IMR-90 (cell line): ENCODE results near the gene DLL4. TPM values are rescaled to one million over a fixed set of nuclear protein-coding genes. Genes with fewer than 3 reads are reported as not detected.

ENCODE experiments used
- ATAC-seq: fragments of 200-7000 bp; cut with Tn5 transposase; 2 replicates; pipeline ENCODE4 v1.9.1; 2020; ENCODE audit warnings: low read depth, mild to moderate bottlenecking, moderate library complexity
- BruUV-seq: library from RNA; stranded (reverse); fragments of 400-500 nt; replicated peaks from 2 replicates; lab custom pipeline; 2021; lab: Mats Ljungman, UMichigan
- CTCF ChIA-PET: fragments of 300-600 bp; formaldehyde crosslinking; extraction: SDS; loops from one replicate; lab custom pipeline; 2021; ENCODE audit warnings: antibody characterized with exemption; lab: Yijun Ruan, JAX
- POLR2A ChIA-PET: fragments of 300-600 bp; sonication (Branson Sonifier 250); formaldehyde crosslinking; loops from one replicate; lab custom pipeline; 2022; ENCODE audit warnings: antibody characterized with exemption; ENCODE audit not compliant: unreplicated experiment; lab: Charles Lee
- DNase-seq: peaks from one replicate; pipeline ENCODE4 v3.0.0; 2013
- H2AFZ ChIP-seq: replicated peaks from 2 replicates; pipeline ENCODE3; 2013; ENCODE audit warnings: low read length, mild to moderate bottlenecking; ENCODE audit not compliant: poor library complexity
- H2AK5ac ChIP-seq: 2 replicates; pipeline ENCODE4 v1.6.1; 2013; ENCODE audit warnings: low read depth, low read length, inconsistent platforms
- H2AK9ac ChIP-seq: replicated peaks from 2 replicates; pipeline ENCODE3; 2013; ENCODE audit warnings: mild to moderate bottlenecking, low read depth, low read length, moderate library complexity; ENCODE audit not compliant: poor library complexity
- H2BK120ac ChIP-seq: 2 replicates; pipeline ENCODE4 v1.6.1; 2013; ENCODE audit warnings: low read depth, low read length, inconsistent platforms
- H2BK15ac ChIP-seq: 3 replicates; pipeline ENCODE4 v1.6.1; 2013; ENCODE audit warnings: low read depth, low read length, inconsistent platforms
- H2BK20ac ChIP-seq: 2 replicates; pipeline ENCODE4 v1.6.1; 2013; ENCODE audit warnings: low read depth, mild to moderate bottlenecking, inconsistent platforms, low read length, moderate library complexity
- H2BK5ac ChIP-seq: 2 replicates; pipeline ENCODE4 v1.6.1; 2013; ENCODE audit warnings: mild to moderate bottlenecking, low read depth, low read length, inconsistent platforms; ENCODE audit not compliant: poor library complexity, severe bottlenecking
- H3K14ac ChIP-seq: replicated peaks from 2 replicates; pipeline ENCODE4 v1.6.1; 2013; ENCODE audit warnings: low read depth, low read length, inconsistent platforms
- H3K18ac ChIP-seq: 2 replicates; pipeline ENCODE4 v1.6.1; 2013; ENCODE audit warnings: low read depth, low read length, control low read depth
- H3K23ac ChIP-seq: 2 replicates; pipeline ENCODE4 v1.6.1; 2013; ENCODE audit warnings: low read depth, low read length, inconsistent platforms
- H3K27ac ChIP-seq: 2 replicates; pipeline ENCODE4 v1.5.1; 2013; ENCODE audit warnings: mild to moderate bottlenecking, control low read depth, low read length; ENCODE audit not compliant: insufficient read depth
- H3K27me3 ChIP-seq: 2 replicates; pipeline ENCODE4 v1.6.1; 2013; ENCODE audit warnings: low read length; ENCODE audit not compliant: control insufficient read depth, insufficient read depth
- H3K36me3 ChIP-seq: 2 replicates; pipeline ENCODE4 v1.6.1; 2013; ENCODE audit warnings: low read length, mixed read lengths; ENCODE audit not compliant: control insufficient read depth, insufficient read depth
- H3K4ac ChIP-seq: 2 replicates; pipeline ENCODE4 v1.6.1; 2013; ENCODE audit warnings: low read depth, low read length, inconsistent platforms
- H3K4me1 ChIP-seq: 2 replicates; pipeline ENCODE4 v1.6.1; 2013; ENCODE audit warnings: low read length, mixed read lengths; ENCODE audit not compliant: control insufficient read depth, insufficient read depth
- H3K4me2 ChIP-seq: 2 replicates; pipeline ENCODE4 v1.6.1; 2013; ENCODE audit warnings: low read depth, mild to moderate bottlenecking, control low read depth, low read length, moderate library complexity
- H3K4me3 ChIP-seq: 2 replicates; pipeline ENCODE4 v1.5.1; 2013; ENCODE audit warnings: low read depth, mild to moderate bottlenecking, control low read depth, low read length, moderate library complexity; ENCODE audit not compliant: insufficient read depth
- H3K56ac ChIP-seq: 2 replicates; pipeline ENCODE4 v1.6.1; 2013; ENCODE audit warnings: low read length, inconsistent platforms; ENCODE audit not compliant: insufficient read depth; ENCODE audit errors: extremely low read depth
- H3K79me1 ChIP-seq, 2 experiments: 2 replicates each; pipeline ENCODE4 v1.6.1; 2013; ENCODE audit warnings: low read length in 2 of 2, inconsistent platforms in 1 of 2, low read depth in 1 of 2
- H3K9ac ChIP-seq: 2 replicates; pipeline ENCODE4 v1.6.1; 2013; ENCODE audit warnings: low read depth, low read length, control low read depth
- H3K9me1 ChIP-seq: 2 replicates; pipeline ENCODE4 v1.6.1; 2013; ENCODE audit warnings: low read length, inconsistent platforms; ENCODE audit not compliant: insufficient read depth
- H3K9me3 ChIP-seq: 2 replicates; pipeline ENCODE4 v1.6.1; 2013; ENCODE audit warnings: low read length; ENCODE audit not compliant: control insufficient read depth, insufficient read depth
- H4K20me1 ChIP-seq: 2 replicates; pipeline ENCODE4 v1.6.1; 2013; ENCODE audit warnings: low read length, inconsistent platforms; ENCODE audit not compliant: insufficient read depth
- H4K5ac ChIP-seq: 2 replicates; pipeline ENCODE4 v1.6.1; 2013; ENCODE audit warnings: mild to moderate bottlenecking, low read depth, low read length, control low read depth
- H4K8ac ChIP-seq, 2 experiments: 2 replicates each; pipeline ENCODE4 v1.6.1; 2013; ENCODE audit warnings: low read depth in 2 of 2, low read length in 2 of 2, control low read depth in 1 of 2, inconsistent platforms in 1 of 2
- H4K91ac ChIP-seq: 2 replicates; pipeline ENCODE4 v1.6.1; 2013; ENCODE audit warnings: low read depth, low read length, inconsistent platforms; ENCODE audit not compliant: insufficient read depth
- NFE2L2 ChIP-seq: fragments of 150-350 bp; IDR thresholded peaks from 2 replicates; pipeline ENCODE4 v1.6.1; 2016; ENCODE audit warnings: low read depth, mild to moderate bottlenecking, low read length
- RAD21 ChIP-seq: IDR thresholded peaks from 2 replicates; pipeline ENCODE4 v1.6.1; 2012; ENCODE audit warnings: low read length, improper control_type of control experiment
- WGBS, 2 experiments: methylation state at CpG; one replicate each; pipeline versions ENCODE4 v1.1.5 to v1.1.7; 2013; ENCODE audit warnings: missing lambda C conversion rate in 2 of 2; ENCODE audit not compliant: insufficient read length in 1 of 2; ENCODE audit errors: extremely low coverage in 2 of 2; 5-methylcytosine and 5-hydroxymethylcytosine counted together
- dilution Hi-C: fragments of 300-500 bp; cut with HindIII; formaldehyde crosslinking; loops from one replicate; pipeline ENCODE4 v1.14.3; 2018; ENCODE audit warnings: low sequenced_read_pairs; ENCODE audit not compliant: unreplicated experiment
- in situ Hi-C: fragments of 300-500 bp; cut with MboI; formaldehyde crosslinking; loops from 3 replicates; pipeline ENCODE4 v1.14.3; 2019; ENCODE audit warnings: low sequenced_read_pairs, inconsistent platforms, mixed read lengths
- intact Hi-C: fragments of 100-400 bp; cut with micrococcal nuclease; formaldehyde crosslinking; loops from 2 replicates; pipeline ENCODE4 v1.10.0; 2022
- polyA plus RNA-seq, 3 experiments: library from polyadenylated mRNA; depleted of rRNA; stranded (reverse); fragments of >200 nt; gene quantifications; 2 replicates each; pipeline ENCODE4 v1.2.3, GENCODE V29; 2012; ENCODE audit warnings: low replicate concordance in 1 of 3
- total RNA-seq: library from RNA; depleted of rRNA; stranded (reverse); fragments of >200 nt; gene quantifications from 2 replicates; pipeline ENCODE4 v1.2.3, GENCODE V29; 2012

The DLL4 gene
- total and polyA plus RNA-seq, 2 of the 4 experiments (the other 2 are of a cell fraction): 1.8 to 3.4 TPM

DNA sequence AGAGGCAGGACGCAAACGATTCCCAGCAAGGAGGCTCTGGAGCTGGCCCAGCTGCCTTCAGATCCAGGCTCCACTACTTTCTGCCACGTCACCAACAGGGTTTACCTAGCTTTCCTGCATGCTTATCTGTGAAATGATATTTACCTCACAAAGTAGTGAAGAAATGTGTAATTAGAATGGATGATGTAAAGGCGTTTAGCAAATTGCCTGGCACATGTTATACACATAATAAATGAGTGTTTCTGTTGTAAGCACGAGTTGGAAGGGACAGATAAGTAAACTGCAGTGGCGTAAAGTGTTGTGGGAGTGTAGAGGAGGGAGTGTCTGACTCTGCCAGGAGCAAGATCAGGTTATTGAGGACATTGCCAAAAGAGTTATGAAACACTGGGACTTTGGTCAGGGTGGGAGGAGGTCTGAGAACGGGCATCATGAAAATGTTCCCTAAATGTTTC is 20.6 kb downstream of the DLL4 start:
- no peak for ATAC-seq
- H2BK20ac ChIP-seq: no peak overlapping the region
- H3K9me1 ChIP-seq: 0 out of 2 replicates have a peak, but pooled peaks cover 4% of the 10 kb centered on the region
- H3K18ac ChIP-seq: no peak overlapping the region
- H3K36me3 ChIP-seq: 0 out of 2 replicates have a peak, but pooled peaks cover 3% of the 10 kb centered on the region
- no peak overlapping the region for H2AK9ac ChIP-seq
- no peaks in the 10 kb centered on the region for H3K27me3 ChIP-seq
- no peak overlapping the region for H2BK5ac ChIP-seq
- H2BK120ac ChIP-seq: no peak overlapping the region
- no peak overlapping the region for H3K23ac ChIP-seq
- no peak overlapping the region for H3K14ac ChIP-seq
- peaks cover 6% of the 10 kb centered on the region for H3K4me1 ChIP-seq
- intact Hi-C loops (loop anchor here (5.0 kb wide), 1 partner anchor 68 kb away; no protein-coding TSS in a partner anchor), dilution Hi-C loops (no loop called here), in situ Hi-C loops (no loop called here)
- H3K9ac ChIP-seq: no peak overlapping the region
- H2BK15ac ChIP-seq: no peak overlapping the region
- H3K27ac ChIP-seq: no peak overlapping the region
- no peak overlapping the region for H3K4me2 ChIP-seq
- no peak overlapping the region for H3K4me3 ChIP-seq
- ChIA-PET CTCF (no interaction called here), POLR2A (no interaction called here)
- H3K79me1 ChIP-seq: peaks cover 3 to 26% of the 10 kb centered on the region in 2 experiments; a peak in 3 of 4 replicates
- 0 out of 2 replicates have a peak overlapping the region, but pooled peaks have one; percentile 5 for H2AK5ac ChIP-seq
- no peak overlapping the region for H3K4ac ChIP-seq
- TF ChIP-seq RAD21: no peak
- no peak for TF ChIP-seq NFE2L2
- no peak overlapping the region for H2AFZ ChIP-seq
- peaks cover 14% of the 10 kb centered on the region; the same call in 1 of the 2 replicates for H4K20me1 ChIP-seq
- DNase-seq: no peak
- 70% methylated on average over 4 of the region's 7 CpGs; no CpG with 5 or more reads in 1 of the 2 experiments for WGBS, 2 experiments
- H4K5ac ChIP-seq: no peak overlapping the region
- no peaks in the 10 kb centered on the region for H3K9me3 ChIP-seq
- H3K56ac ChIP-seq: no peak overlapping the region
- peak overlapping the region; percentile 2; the same call in 1 of the 2 replicates for H4K91ac ChIP-seq
- H4K8ac ChIP-seq: no peak overlapping the region
- BruUV-seq: no TSS peak
